Measurements from ENCODE around the gene WAS. TPM values are rescaled to one million over a fixed set of nuclear protein-coding genes. Genes with fewer than 3 reads are reported as not detected.

Gene WAS
- total and polyA plus RNA-seq, 2 of the 8 experiments (the other 6 are each of a cell fraction or from before 2014, with no cell fraction given): 0.63 to 0.65 TPM

- no peak for TF ChIP-seq GABPA (IDR thresholded peaks at IDR 0.05; ENCODE audit: borderline replicate concordance, insufficient read depth, low read length)
- no peak for TF ChIP-seq RFX5 (IDR thresholded peaks at IDR 0.05; ENCODE audit: borderline replicate concordance, low read depth, low read length)
- no peak for TF ChIP-seq RAD21 (IDR thresholded peaks at IDR 0.05 in 1 of 2, conservative IDR thresholded peaks at IDR 0.05 in 1 of 2; ENCODE audit: low read depth in 2 of 2, low read length in 2 of 2)
- TF ChIP-seq KDM4A (IDR thresholded peaks at IDR 0.05; ENCODE audit: low read depth, low read length, severe bottlenecking): peak; percentile 46
- peak; percentile 51 to 66 for TF ChIP-seq POLR2A (IDR thresholded peaks at IDR 0.05; ENCODE audit: control extremely low read depth in 1 of 2, low read depth in 2 of 2, low read length in 2 of 2)
- TF ChIP-seq NRF1 (IDR thresholded peaks at IDR 0.05; ENCODE audit: low read depth, low read length): no peak
- TF ChIP-seq TAF1 (IDR thresholded peaks at IDR 0.05; ENCODE audit: low read depth, low read length): peak; percentile 80
- TF ChIP-seq HDAC6 (IDR thresholded peaks at IDR 0.05; ENCODE audit: low read depth, low read length): no peak
- 0 out of 2 replicates have a peak, but pooled peaks have one; percentile 13 for TF ChIP-seq CREB1 (IDR thresholded peaks at IDR 0.05)
- no peak for TF ChIP-seq CBX5 (IDR thresholded peaks at IDR 0.05; ENCODE audit: low read depth, low read length)
- no peak for TF ChIP-seq SP1 (IDR thresholded peaks at IDR 0.05; ENCODE audit: low read depth, low read length)
- TF ChIP-seq CTCF (IDR thresholded peaks at IDR 0.05; ENCODE audit: control extremely low read depth in 1 of 3, insufficient read depth in 1 of 3, low read depth in 1 of 3, low read length in 3 of 3): no peak
- TF ChIP-seq POU5F1 (IDR thresholded peaks at IDR 0.05; ENCODE audit: low read depth, low read length): no peak
- TF ChIP-seq BACH1 (IDR thresholded peaks at IDR 0.05; ENCODE audit: low read length): no peak
- no peak for TF ChIP-seq EGR1 (IDR thresholded peaks at IDR 0.05; ENCODE audit: borderline replicate concordance, low read depth, low read length)
- peak; percentile 61 for TF ChIP-seq PHF8 (conservative IDR thresholded peaks at IDR 0.05; ENCODE audit: low read depth, low read length)
- TF ChIP-seq YY1 (IDR thresholded peaks at IDR 0.05; ENCODE audit: low read depth, low read length): peak; percentile 84
These were observed 12.8 kb downstream of the WAS start, which contains the start of gene SUV39H1 (continued) for GRCh38 chrX:48696301-48696908.

Measured in H1 (cell line).